GM19351 (cell line): ENCODE data around the gene GNA14.
"Not testable (repeated sequence)": the region's sequence is repeated elsewhere in the genome, so short reads cannot be mapped to it uniquely, and the experiment has no call there.

ENCODE experiments used
- ATAC-seq: cut with Tn5 transposase; IDR thresholded peaks from one replicate; pipeline ENCODE4 v1.9.1; 2021; ENCODE audit warnings: mild to moderate bottlenecking, moderate library complexity; ENCODE audit not compliant: unreplicated experiment

Gene GNA14

DNA sequence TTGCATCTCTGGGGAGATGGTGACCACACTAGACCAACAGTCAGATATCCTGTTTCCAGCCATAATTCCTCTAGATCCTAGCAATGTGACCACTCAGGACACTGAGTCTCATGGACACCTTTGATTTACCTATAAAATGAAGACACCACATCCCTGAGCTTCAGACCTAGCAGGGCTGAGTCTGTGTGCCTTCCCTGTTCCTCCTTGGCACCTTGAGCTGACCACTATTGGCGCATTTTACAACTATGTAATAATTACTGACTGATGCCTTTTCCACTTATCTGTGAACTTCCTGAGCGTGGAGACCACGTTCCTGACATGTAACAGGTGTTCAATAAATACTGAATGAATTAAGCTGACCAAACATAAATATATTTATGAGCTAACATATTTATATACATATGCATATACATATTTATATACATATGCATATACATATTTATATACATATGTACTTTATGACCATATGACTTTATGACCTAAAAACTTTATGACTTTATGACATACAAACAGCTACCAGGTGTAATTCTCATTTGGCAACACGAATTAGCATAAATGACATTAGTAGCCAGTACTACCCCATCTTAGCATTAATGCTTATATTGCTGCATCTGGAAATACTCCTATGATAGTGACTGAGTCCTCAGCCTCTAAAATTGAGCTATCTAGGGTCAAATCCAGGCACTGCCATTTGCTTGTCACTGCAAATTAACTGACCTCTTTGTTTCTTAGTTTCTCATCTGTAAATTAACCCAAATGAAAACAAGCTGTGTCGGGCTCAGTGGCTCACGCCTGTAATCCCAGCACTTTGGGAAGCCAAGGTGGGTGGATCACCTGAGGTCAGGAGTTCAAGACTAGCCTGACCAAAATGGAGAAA is 150.6 kb downstream of the GNA14 start:
- ATAC-seq, result no peak

DNA sequence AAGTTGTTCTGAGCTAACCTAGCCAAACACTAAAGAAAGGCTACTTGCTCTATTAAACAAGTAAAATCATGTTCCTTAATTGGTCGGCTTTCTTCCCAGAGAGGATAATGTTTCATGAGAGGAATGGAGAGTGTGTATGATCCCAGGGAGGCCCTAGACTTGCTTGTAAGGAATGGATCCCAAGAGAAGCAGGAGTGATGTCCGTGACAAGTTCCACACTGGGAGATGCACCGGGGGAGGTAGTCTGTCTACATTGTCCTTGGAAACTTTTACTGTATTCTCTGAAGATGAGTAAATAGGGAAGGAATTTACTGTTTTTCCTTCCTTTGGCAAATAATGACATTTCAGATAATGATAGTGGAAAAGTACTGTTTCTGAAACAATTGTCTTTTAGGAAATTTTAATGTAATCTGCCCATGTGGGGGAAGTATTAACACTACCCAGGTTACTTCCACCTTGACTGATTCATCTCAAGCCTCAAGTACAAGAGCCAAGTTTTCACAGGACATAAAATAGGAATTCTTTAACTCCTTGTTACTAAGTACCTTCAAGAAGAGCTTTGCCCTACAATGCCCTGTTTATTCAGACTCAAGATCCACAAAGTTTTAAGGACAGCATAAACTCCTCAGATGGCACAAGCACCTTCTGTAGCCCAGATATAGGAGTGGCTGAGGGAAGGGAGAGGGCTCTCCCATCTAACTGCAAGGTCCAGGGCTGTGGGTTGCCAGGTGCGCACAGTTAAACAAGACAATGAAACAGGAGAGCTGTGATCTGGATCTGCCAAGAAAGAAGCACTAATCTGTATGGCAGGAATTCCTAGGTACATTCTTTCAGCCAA is 152.1 kb downstream of the GNA14 start:
- no peak for ATAC-seq

DNA sequence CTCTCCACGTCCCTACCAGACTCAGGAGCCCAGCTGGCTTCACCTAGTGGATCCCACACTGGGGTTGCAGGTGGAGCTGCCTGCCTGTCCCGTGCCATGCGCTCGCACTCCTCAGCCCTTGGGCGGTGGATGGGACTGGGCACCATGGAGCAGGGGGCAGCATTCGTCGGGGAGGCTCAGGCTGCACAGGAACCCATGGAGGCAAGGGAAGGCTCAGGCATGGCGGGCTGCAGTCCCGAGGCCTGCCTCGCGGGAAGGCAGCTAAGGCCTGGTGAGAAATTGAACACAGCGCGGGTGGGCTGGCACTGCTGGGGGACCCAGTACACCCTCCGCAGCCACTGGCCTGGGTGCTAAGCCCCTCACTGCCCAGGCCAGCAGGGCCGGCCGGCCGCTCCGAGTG is 157.8 kb downstream of the GNA14 start:
- ATAC-seq, result not testable (repeated sequence)

DNA sequence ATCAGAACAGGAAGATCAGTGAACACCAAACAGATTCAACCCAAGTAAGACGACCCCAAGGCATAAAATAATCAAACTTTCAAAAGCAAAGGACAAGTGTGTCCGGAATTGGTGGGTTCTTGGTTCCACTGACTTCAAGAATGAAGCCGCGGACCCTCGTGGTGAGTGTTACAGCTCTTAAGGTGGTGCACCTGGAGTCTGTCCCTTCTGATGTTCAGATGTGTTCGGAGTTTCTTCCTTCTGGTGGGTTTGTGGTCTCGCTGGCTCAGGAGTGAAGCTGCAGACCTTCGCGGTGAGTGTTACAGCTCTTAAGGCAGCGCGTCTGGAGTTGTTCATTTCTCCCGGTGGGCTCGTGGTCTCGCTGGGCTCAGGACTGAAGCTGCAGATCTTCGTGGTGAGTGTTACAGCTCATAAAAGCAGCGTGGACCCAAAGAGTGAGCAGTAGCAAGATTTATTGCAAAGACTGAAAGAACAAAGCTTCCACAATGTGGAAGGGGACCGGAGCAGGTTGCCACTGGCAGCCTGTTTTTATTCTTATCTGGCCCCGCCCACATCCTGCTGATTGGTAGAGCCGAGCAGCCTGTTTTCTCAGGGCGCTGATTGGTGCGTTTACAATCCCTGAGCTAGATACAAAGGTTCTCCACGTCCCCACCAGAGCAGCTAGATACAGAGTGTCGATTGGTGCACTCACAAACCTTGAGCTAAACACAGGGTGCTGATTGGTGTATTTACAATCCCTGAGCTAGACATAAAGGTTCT is 158.5 kb downstream of the GNA14 start:
- ATAC-seq, result not testable (repeated sequence)

DNA sequence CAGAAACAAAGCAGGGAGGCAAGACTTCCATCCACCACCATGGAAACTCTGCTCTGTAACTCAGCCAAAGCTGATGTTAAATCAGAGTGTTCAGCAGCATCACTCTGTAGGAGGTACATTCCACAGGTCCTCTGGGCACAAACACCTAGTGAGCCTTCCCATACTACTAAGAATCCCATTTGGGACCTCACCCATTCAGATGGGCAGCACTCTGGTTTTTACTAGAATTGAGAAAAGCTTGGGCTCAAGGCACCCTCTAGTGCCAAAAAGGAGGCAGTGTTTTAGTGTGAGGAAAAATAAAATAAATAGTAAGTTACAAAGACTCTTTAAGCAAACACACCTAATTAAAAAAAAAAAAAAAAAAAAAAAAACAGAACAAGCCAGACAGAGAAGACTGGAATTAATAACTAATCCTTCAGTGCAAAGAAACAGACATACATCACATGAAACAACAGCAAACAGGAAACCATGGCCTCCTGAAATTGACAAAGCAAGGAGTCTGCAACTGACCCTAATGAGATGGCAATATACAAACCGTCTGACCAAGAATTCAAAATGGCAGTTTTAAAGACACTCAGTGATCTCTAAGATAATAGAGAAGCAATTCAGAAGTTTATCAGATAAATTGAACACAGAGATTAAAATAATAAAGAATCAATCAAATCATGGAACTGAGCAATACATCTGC is 159.5 kb downstream of the GNA14 start:
- ATAC-seq, result peak; percentile 67

DNA sequence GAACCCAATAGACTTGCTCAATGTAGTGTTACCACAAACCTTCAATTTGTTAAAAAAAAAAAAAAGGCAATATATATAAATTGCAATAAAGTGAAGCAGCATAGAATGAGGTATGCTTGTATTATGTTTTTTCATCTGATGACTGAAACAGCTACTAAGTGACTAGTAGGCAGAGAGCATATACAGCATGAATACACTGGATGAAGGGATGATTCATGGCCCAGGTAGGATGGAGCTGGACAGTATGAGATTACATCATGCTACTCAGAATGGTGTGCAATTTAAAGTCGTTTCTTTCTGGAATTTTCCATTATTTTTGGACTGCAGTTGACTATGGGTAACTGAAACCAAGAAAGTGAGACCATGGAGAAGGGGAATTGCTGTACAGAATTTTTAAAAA is 161.2 kb downstream of the GNA14 start:
- no peak for ATAC-seq

DNA sequence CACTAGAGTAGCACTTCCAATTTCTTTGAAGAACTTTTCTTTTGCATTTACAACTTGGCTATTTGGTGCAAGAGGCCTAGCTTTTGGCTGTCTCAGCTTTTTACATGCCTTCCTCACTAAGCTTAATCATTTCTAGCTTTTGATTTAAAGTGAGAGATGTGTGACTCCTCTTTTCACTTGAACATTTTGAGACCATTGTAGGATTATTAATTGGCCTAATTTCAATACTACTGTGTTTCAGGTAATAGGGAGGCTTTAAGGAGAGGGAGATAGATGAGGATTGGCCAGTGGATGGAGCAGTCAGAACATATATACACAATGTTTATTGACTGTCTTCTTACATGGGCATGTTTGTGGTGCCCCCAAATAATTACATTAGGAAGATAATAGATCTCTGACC is 161.7 kb downstream of the GNA14 start:
- no peak for ATAC-seq

DNA sequence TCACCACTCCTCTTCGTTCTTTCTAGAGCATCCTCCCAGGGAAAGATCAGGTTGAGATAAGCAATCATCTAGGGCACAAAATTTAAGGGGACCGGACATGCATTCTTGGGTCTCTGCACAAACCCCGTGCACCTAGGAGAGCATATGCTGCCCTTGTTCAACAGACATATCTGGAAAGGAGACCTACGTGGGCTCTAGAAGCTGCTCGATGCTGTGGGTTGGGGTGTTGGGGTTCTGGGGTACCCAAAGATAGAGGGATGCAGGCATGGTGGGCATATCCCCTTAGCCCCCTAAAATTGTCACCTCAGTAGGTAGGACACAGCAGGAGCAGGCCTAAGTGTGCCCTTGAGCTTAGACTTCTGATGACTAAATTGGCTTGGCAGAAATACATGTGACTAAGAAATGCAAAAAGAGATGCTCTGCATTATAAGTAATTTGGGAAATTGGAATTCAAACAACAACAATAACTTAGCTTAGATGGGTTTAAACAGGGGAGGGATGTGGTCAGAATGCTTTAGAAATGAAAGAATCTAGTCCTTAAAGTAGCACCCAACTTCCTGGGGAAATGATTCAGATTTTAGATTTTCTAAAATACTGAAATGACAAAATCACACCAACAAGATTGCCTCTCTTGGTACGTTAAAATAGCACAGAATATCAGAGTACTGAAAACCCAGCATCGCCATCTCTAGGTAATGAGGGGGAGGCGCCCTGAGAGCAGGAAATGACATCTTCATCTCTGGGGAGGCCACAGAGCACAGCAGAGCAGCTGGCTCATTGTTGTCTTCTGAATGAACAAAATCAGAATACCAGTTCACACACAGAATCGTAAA is 172.3 kb downstream of the GNA14 start:
- ATAC-seq, result peak; percentile 100

DNA sequence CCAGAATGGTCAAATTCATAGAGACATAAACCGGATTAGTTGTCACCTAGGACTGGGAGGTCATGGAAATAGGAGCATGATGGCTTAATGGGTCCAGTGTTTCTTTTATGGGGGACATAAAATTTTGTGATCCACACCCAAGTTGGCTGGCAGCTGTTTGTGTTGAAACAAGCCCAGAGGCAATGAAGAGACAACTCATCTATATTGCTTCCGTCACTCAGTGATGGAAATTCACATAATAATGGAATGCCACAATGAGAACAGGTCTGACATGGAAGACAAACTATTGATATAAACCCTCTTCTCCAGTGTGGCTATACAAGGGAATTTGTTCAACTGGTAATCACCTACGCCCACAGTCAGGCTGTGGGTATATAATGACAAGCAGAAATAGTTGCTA is 173.2 kb downstream of the GNA14 start:
- ATAC-seq, result no peak

DNA sequence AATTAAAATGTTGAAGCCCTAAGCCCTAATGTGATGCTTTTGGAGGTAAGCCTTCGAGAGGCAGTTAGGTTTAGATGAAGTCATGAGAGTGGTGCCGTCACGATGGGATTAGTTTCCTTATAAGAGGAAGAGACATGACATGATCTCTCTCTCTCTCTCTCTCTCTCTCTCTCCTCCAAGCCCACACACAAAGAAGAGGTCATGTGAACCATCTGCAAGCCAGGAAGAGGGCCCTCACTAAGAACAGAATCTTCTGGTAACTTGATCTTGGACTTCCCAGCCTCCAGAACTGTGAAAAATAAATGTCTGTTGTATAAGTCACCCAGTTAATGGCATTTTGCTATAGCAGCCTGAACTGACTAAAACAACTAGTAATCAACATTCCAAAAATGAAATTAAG is 175.5 kb downstream of the GNA14 start:
- ATAC-seq, result no peak

DNA sequence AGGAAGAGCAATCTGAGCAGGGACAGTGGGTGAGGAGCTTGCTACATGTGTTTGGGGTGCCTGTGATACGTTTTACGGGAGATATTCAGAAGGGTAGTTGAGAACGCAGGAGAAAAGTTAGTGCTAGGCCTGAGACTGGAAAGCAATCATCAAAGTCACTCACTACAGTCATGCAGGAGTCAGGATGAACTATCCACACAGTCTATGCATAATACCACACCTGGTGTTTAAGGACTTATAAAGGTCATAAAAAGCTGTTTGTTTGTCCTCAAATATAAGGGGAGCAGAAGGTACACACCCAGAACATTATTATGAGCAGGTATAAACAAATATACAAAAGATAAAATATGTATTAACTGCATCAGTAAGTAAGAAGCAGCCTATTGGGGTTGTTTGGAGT is 176.6 kb downstream of the GNA14 start:
- ATAC-seq, result no peak

DNA sequence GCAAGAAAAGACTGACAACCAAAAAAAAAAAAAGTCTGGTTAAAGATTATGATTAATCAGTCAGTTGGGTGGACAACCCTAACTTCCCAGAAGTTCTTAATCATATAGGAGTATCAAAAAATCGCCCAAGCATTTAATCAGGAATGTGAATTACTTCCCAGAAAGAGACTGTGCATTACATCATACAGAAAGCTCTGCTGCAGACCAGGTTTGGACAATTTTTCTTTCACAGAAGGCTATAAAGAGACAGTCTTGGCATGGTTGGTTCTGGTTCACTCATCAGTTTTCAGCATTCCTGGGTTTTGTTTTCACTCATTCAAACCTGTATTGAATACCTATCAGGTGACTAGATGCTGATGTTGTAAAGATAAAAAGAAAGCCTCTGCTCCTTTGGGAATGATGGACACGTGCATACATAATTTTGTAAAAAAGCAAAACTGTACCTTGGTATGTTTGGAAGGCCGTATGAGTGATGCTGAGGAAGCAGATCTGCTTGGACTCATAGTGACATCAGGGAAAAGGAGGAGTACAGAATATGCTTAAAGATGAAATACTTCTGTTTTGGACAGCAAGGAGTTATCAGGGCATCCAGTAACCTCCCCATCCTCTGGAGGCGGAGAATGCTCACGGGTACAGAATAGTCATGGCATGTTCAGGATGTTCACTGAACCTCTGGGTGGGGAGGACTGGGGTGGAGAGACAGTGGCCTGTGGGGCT is 178.4 kb downstream of the GNA14 start:
- no peak for ATAC-seq

DNA sequence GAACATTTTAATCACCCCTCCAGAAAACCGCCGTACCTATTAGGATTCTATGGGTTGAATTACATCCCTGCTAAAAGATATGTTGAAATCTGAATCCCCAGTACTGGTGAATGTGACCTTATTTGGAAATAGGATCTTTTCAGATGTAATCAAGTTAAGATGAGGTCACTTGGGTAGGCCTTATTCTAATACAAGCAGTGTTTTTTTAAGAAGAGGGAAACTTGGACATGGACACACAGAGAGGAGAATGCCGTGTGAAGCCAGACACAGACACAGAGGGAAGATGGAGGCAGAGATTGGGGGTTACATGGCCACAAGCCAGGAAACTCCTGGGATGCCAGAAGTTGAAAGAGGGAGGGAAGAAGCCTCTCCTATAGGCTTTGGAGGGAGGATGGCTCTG is 183.5 kb downstream of the GNA14 start:
- ATAC-seq, result no peak

DNA sequence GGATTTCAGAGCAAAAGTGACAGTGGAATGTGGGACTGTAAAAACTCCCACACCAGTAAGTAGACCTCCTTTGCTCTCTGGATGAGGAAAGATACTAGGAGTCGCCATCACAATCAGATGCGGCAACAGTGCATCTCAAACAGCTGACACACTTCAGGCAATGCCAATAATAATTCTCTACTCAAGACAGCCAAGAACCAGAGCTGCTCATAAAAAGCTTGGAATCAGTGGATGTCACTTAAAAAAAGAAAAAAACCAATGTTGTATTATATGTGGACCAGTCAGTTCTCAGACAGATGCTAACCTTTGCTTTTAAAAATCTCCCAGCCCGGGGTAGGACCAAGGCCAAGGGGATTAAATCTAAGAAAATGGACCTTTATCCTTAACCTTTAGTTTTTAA is 185.0 kb downstream of the GNA14 start:
- no peak for ATAC-seq

DNA sequence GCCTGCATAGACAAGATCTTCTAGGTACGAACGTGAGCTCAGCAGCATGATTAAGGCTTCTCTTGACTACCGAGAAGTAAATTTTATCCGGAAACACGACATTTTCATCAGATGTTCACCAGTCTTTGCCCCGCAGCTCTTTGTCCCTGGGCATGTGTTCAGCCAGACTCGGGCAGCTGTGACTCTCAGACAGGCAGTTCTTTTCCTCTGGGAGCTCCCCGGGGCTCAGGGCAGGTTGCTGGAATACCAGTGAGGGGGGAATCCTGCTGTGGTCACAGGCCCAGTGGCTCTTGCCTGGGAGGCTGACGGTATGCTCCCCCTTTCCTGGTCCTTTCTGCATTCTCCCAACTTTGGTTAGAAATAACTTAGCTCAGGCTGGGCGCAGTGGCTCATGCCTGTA is 186.1 kb downstream of the GNA14 start:
- no peak for ATAC-seq

DNA sequence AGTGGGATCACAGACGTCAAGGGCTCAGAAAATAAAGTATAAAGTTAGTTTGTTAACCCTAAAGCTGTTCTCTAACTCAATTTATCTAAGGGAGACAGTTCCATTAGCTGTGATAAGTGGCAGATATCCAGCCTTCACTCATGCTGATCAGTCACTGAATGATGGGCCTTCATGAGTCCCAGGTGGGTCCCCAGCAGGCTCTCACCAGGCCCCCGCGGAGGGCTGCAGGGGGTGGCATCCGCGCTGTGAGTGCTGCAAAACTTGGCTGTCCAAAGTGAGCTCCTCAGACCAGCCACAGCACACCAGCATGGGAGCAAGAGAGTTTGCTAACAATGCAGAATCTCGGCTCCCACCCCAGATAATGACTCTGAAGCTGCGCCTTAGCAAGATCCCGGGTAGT is 187.2 kb downstream of the GNA14 start:
- ATAC-seq, result no peak

DNA sequence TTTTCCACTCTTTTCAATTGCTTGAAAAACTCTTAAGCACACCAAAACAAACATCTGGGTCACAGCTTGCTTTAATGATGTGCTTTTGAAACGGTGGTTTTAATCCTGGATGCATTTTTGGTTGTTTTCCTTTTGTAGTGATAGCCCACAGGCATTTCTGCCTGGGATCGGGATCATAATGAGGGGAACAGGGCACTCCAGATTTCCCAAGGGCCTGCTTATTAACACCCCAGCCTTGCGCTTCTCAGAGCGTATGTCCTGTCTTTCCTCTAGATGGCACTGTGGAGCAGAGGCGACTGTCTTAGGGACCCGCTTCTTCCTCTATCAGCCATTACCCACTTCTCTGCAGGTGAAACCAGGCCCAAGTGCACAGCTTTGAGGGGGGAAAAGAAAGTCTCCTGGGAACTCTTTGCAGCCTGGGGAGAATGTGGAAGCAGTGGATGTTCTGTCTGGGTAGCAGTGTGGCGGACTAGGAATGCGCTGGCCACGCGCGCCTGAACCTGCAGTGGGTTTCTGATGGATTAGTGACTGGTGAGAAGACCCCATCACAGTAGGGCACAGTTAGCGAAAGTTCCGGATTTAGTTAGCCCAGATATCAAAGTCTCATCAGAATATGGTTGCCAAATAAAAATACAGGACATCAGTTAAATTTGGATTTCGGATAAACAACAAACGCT is 190.1 kb downstream of the GNA14 start:
- peak; percentile 84 for ATAC-seq

DNA sequence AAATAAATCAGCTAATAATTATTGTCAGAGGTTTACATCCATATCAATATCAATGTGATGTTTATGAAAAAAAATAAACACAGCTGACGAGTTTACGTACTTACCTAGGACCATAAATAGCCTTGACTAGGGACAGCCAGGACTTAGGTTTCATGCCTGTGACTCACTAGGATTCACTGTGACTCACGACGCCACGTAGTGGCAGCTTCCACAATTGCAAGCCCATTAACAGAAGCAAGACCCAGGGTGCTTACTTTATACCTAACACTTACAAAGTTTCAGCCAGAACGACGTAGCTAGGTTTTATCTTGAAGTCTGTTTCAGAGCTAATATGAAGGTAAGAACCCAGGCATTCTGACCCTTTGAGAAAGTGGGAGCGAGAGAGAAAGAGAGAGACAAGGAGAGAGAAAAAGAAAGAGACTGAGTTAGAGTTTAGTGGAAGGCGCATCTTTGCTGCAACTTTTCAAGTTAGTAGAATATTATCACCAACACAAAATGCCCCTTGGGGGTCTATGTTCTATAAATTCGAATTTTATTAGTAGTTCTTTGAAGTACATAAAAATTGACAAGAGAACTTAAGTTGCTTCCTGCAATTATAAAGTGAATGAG is 191.2 kb downstream of the GNA14 start:
- peak; percentile 66 for ATAC-seq
